ENCODE results near the gene SLC25A22.

SLC25A22 gene

GRCh38 chr11:811446-812245, 13.6 kb upstream of the SLC25A22 start:
- no peak overlapping the region for H3K4me3 ChIP-seq (ENCODE audit: insufficient read depth, low read depth, low read length)

GRCh38 chr11:810040-810567, 12.0 kb upstream of the SLC25A22 start:
- Histone ChIP-seq H3K27me3 (ENCODE audit: control insufficient read depth, insufficient read depth, low read length, poor library complexity, severe bottlenecking) (no peaks in the 10 kb centered on the region), H3K4me1 (ENCODE audit: control insufficient read depth, insufficient read depth, low read length) (peaks cover 15% of the 10 kb centered on the region), H3K36me3 (ENCODE audit: control insufficient read depth, insufficient read depth, low read length) (peaks cover 26% of the 10 kb centered on the region), H3K4me3 (ENCODE audit: insufficient read depth, low read depth, low read length) (peak overlapping the region; percentile 98), H3K9me3 (ENCODE audit: control insufficient read depth, low read length) (no peaks in the 10 kb centered on the region), H3K27ac (ENCODE audit: insufficient read depth, low read depth, low read length, poor library complexity, severe bottlenecking) (peak overlapping the region; percentile 94)
- 1% methylated on average over 55 of the region's 55 CpGs for WGBS, 2 experiments

More at GRCh38 chr11:811446-812245, 13.6 kb upstream of the SLC25A22 start:
- H3K36me3 ChIP-seq (ENCODE audit: control insufficient read depth, insufficient read depth, low read length), result peaks cover 26% of the 10 kb centered on the region
- H3K9me3 ChIP-seq (ENCODE audit: control insufficient read depth, low read length), result no peaks in the 10 kb centered on the region
- no peak overlapping the region for H3K27ac ChIP-seq (ENCODE audit: insufficient read depth, low read depth, low read length, poor library complexity, severe bottlenecking)
- peaks cover 15% of the 10 kb centered on the region for H3K4me1 ChIP-seq (ENCODE audit: control insufficient read depth, insufficient read depth, low read length)
- H3K27me3 ChIP-seq (ENCODE audit: control insufficient read depth, insufficient read depth, low read length, poor library complexity, severe bottlenecking), result no peaks in the 10 kb centered on the region
- 92 to 94% methylated on average over 14 of the region's 14 CpGs for WGBS, 2 experiments

- peak within 1 kb of the TSS; percentile 94 for H3K27ac ChIP-seq (ENCODE audit: insufficient read depth, low read depth, low read length, poor library complexity, severe bottlenecking)
- H3K9me3 ChIP-seq (ENCODE audit: control insufficient read depth, low read length), result no peaks in the 10 kb centered on the region
- peaks cover 18% of the 10 kb centered on the region for H3K4me1 ChIP-seq (ENCODE audit: control insufficient read depth, insufficient read depth, low read length)
- peaks cover 26% of the 10 kb centered on the region for H3K36me3 ChIP-seq (ENCODE audit: control insufficient read depth, insufficient read depth, low read length)
- H3K4me3 ChIP-seq (ENCODE audit: insufficient read depth, low read depth, low read length), result peak within 1 kb of the TSS; percentile 98
- H3K27me3 ChIP-seq (ENCODE audit: control insufficient read depth, insufficient read depth, low read length, poor library complexity, severe bottlenecking), result no peaks in the 10 kb centered on the region
- WGBS, 2 experiments, result 0% methylated on average over 81 of the region's 81 CpGs
Measured at GRCh38 chr11:809287-810039, 11.4 kb upstream of the SLC25A22 start, which contains the start of gene RPLP2. RPLP2 (plus strand) TSS chr11:809967; CDS start chr11:810235, 268 bp downstream.

- 37% methylated on average over 36 of the region's 36 CpGs for WGBS, 2 experiments
Measured at GRCh38 chr11:808427-809286, 10.6 kb upstream of the SLC25A22 start.

GRCh38 chr11:804599-804964, 6.5 kb upstream of the SLC25A22 start:
- Histone ChIP-seq H3K36me3 (ENCODE audit: control insufficient read depth, insufficient read depth, low read length) (peaks cover 8% of the 10 kb centered on the region), H3K27me3 (ENCODE audit: control insufficient read depth, insufficient read depth, low read length, poor library complexity, severe bottlenecking) (no peaks in the 10 kb centered on the region), H3K27ac (ENCODE audit: insufficient read depth, low read depth, low read length, poor library complexity, severe bottlenecking) (no peak overlapping the region), H3K9me3 (ENCODE audit: control insufficient read depth, low read length) (no peaks in the 10 kb centered on the region), H3K4me1 (ENCODE audit: control insufficient read depth, insufficient read depth, low read length) (peaks cover 8% of the 10 kb centered on the region), H3K4me3 (ENCODE audit: insufficient read depth, low read depth, low read length) (peak overlapping the region; percentile 64)
- WGBS, 2 experiments, result 37 to 39% methylated on average over 18 of the region's 18 CpGs

More at GRCh38 chr11:808427-809286, 10.6 kb upstream of the SLC25A22 start:
- peak overlapping the region; percentile 98 for H3K4me3 ChIP-seq (ENCODE audit: insufficient read depth, low read depth, low read length)
- peak overlapping the region; percentile 94 for H3K27ac ChIP-seq (ENCODE audit: insufficient read depth, low read depth, low read length, poor library complexity, severe bottlenecking)
- H3K4me1 ChIP-seq (ENCODE audit: control insufficient read depth, insufficient read depth, low read length), result peaks cover 23% of the 10 kb centered on the region
- H3K27me3 ChIP-seq (ENCODE audit: control insufficient read depth, insufficient read depth, low read length, poor library complexity, severe bottlenecking), result no peaks in the 10 kb centered on the region
- peaks cover 23% of the 10 kb centered on the region for H3K36me3 ChIP-seq (ENCODE audit: control insufficient read depth, insufficient read depth, low read length)
- no peaks in the 10 kb centered on the region for H3K9me3 ChIP-seq (ENCODE audit: control insufficient read depth, low read length)

GRCh38 chr11:803770-804598, 5.9 kb upstream of the SLC25A22 start:
- Histone ChIP-seq H3K27ac (ENCODE audit: insufficient read depth, low read depth, low read length, poor library complexity, severe bottlenecking) (no peak overlapping the region), H3K36me3 (ENCODE audit: control insufficient read depth, insufficient read depth, low read length) (peaks cover 8% of the 10 kb centered on the region), H3K4me1 (ENCODE audit: control insufficient read depth, insufficient read depth, low read length) (peaks cover 8% of the 10 kb centered on the region), H3K4me3 (ENCODE audit: insufficient read depth, low read depth, low read length) (peak overlapping the region; percentile 64), H3K27me3 (ENCODE audit: control insufficient read depth, insufficient read depth, low read length, poor library complexity, severe bottlenecking) (no peaks in the 10 kb centered on the region), H3K9me3 (ENCODE audit: control insufficient read depth, low read length) (no peaks in the 10 kb centered on the region)
- WGBS, 2 experiments, result 80 to 81% methylated on average over 26 of the region's 26 CpGs

GRCh38 chr11:803467-803742, 5.3 kb upstream of the SLC25A22 start:
- no peaks in the 10 kb centered on the region for H3K27me3 ChIP-seq (ENCODE audit: control insufficient read depth, insufficient read depth, low read length, poor library complexity, severe bottlenecking)
- no peak overlapping the region for H3K4me3 ChIP-seq (ENCODE audit: insufficient read depth, low read depth, low read length)
- H3K9me3 ChIP-seq (ENCODE audit: control insufficient read depth, low read length), result no peaks in the 10 kb centered on the region
- H3K4me1 ChIP-seq (ENCODE audit: control insufficient read depth, insufficient read depth, low read length), result peaks cover 8% of the 10 kb centered on the region
- peaks cover 8% of the 10 kb centered on the region for H3K36me3 ChIP-seq (ENCODE audit: control insufficient read depth, insufficient read depth, low read length)
- 86 to 91% methylated on average over 8 of the region's 8 CpGs for WGBS, 2 experiments
- H3K27ac ChIP-seq (ENCODE audit: insufficient read depth, low read depth, low read length, poor library complexity, severe bottlenecking), result no peak overlapping the region

GRCh38 chr11:802693-803466, 4.8 kb upstream of the SLC25A22 start:
- no peaks in the 10 kb centered on the region for H3K27me3 ChIP-seq (ENCODE audit: control insufficient read depth, insufficient read depth, low read length, poor library complexity, severe bottlenecking)
- WGBS, 2 experiments, result 96% methylated on average over 28 of the region's 28 CpGs

More at GRCh38 chr11:802693-803466, 4.8 kb upstream of the SLC25A22 start:
- no peaks in the 10 kb centered on the region for H3K9me3 ChIP-seq (ENCODE audit: control insufficient read depth, low read length)
- peaks cover 8% of the 10 kb centered on the region for H3K36me3 ChIP-seq (ENCODE audit: control insufficient read depth, insufficient read depth, low read length)
- peaks cover 8% of the 10 kb centered on the region for H3K4me1 ChIP-seq (ENCODE audit: control insufficient read depth, insufficient read depth, low read length)
- no peak overlapping the region for H3K27ac ChIP-seq (ENCODE audit: insufficient read depth, low read depth, low read length, poor library complexity, severe bottlenecking)
- no peak overlapping the region for H3K4me3 ChIP-seq (ENCODE audit: insufficient read depth, low read depth, low read length)

Data from ectodermal cell (in vitro differentiated cells).